Measurements from ENCODE around the gene RGPD8. TPM values are rescaled to one million over a fixed set of nuclear protein-coding genes. Genes with fewer than 3 reads are reported as not detected.

Gene RGPD8
- total RNA-seq, 1 experiment from 2014 or later, result 8.3 TPM

GRCh38 chr2:112339986-112340385 is 93.5 kb downstream of the RGPD8 start (continued):
- TF ChIP-seq TEAD1 (CRISPR knock-in tag; IDR thresholded peaks at IDR 0.05), result no peak

GRCh38 chr2:112335600-112335999 is 97.8 kb downstream of the RGPD8 start:
- POLR2A ChIA-PET, result no interaction called here
- CTCF ChIA-PET, result interaction anchor here (1.1 kb wide), 1 partner anchor 119 kb away, joined by 4 read pairs; no protein-coding TSS in a partner anchor
- ATAC-seq (no peak), DNase-seq (ENCODE audit: low spot score) (no peak)
- Mint-ChIP-seq H3K27me3 (ENCODE audit: low read depth) (no peaks in the 10 kb centered on the region), H3K4me1 (0 out of 2 replicates have a peak, but pooled peaks cover 5% of the 10 kb centered on the region), H3K27ac (no peak overlapping the region), H3K4me3 (no peak overlapping the region), H3K9me3 (no peaks in the 10 kb centered on the region), H3K36me3 (peaks cover 8% of the 10 kb centered on the region)
- TF ChIP-seq FOXJ3 (CRISPR knock-in tag; IDR thresholded peaks at IDR 0.05; ENCODE audit: borderline replicate concordance), result no peak
- no peak for TF ChIP-seq ZNF425 (CRISPR knock-in tag; conservative IDR thresholded peaks at IDR 0.05)
- TF ChIP-seq SOX15 (CRISPR knock-in tag; IDR thresholded peaks at IDR 0.05), result no peak
- TF ChIP-seq ELF4 (CRISPR knock-in tag; IDR thresholded peaks at IDR 0.05; ENCODE audit: low read depth), result no peak
- TF ChIP-seq CTCF (IDR thresholded peaks at IDR 0.05), result no peak
- no peak for TF ChIP-seq ZNF138 (CRISPR knock-in tag; conservative IDR thresholded peaks at IDR 0.05)
- no peak for TF ChIP-seq ARID4B (CRISPR knock-in tag; IDR thresholded peaks at IDR 0.05; ENCODE audit: borderline replicate concordance)
- no peak for TF ChIP-seq SP1 (CRISPR knock-in tag; conservative IDR thresholded peaks at IDR 0.05)
- TF ChIP-seq AFF4 (CRISPR knock-in tag; IDR thresholded peaks at IDR 0.05; ENCODE audit: borderline replicate concordance), result no peak
- no peak for TF ChIP-seq GTF2I (CRISPR knock-in tag; conservative IDR thresholded peaks at IDR 0.05)
- TF ChIP-seq ZNF281 (CRISPR knock-in tag; IDR thresholded peaks at IDR 0.05), result no peak
- TF ChIP-seq NFATC4 (CRISPR knock-in tag; IDR thresholded peaks at IDR 0.05), result no peak
- no peak for TF ChIP-seq GRHL2 (CRISPR knock-in tag; IDR thresholded peaks at IDR 0.05; ENCODE audit: insufficient replicate concordance, severe bottlenecking)
- no peak for TF ChIP-seq FOXK1 (CRISPR knock-in tag; IDR thresholded peaks at IDR 0.05)
- TF ChIP-seq ZNF219 (CRISPR knock-in tag; IDR thresholded peaks at IDR 0.05; ENCODE audit: borderline replicate concordance), result no peak
- no peak for TF ChIP-seq JAZF1 (CRISPR knock-in tag; IDR thresholded peaks at IDR 0.05)
- TF ChIP-seq IRF2 (CRISPR knock-in tag; IDR thresholded peaks at IDR 0.05; ENCODE audit: borderline replicate concordance, low read depth), result no peak

Data from WTC11 (cell line).